SU-DHL-6 (cell line): ENCODE results near the gene SIDT2.

Experiments
- H2AFZ ChIP-seq: fragments of 200-600 bp; sonication (generic); 2 replicates; pipeline ENCODE4 v1.6.1; 2014; ENCODE audit warnings: low read depth, mild to moderate bottlenecking, moderate library complexity, mixed read lengths, antibody characterized with exemption, low read length; ENCODE audit not compliant: severe bottlenecking
- H3F3A ChIP-seq: fragments of 200-600 bp; shearing (Covaris generic); 2 replicates; pipeline ENCODE4 v1.6.0; 2016; ENCODE audit warnings: antibody characterized with exemption, mild to moderate bottlenecking; ENCODE audit not compliant: insufficient read depth
- H3K27ac ChIP-seq: fragments of 200-600 bp; sonication (generic); 2 replicates; pipeline ENCODE4 v1.5.1; 2016; ENCODE audit warnings: low read depth, mild to moderate bottlenecking, low read length, moderate library complexity, mixed read lengths
- H3K27me3 ChIP-seq: fragments of 200-600 bp; sonication (generic), shearing (Covaris generic); 2 replicates; pipeline ENCODE4 v1.6.0; 2014; ENCODE audit warnings: mild to moderate bottlenecking, low read length
- H3K36me3 ChIP-seq: fragments of 200-600 bp; sonication (generic); 2 replicates; pipeline ENCODE4 v1.6.1; 2014; ENCODE audit warnings: mild to moderate bottlenecking, low read length, mixed read lengths
- H3K4me2 ChIP-seq: fragments of 300-600, 200-600 bp; shearing (Covaris generic), sonication (generic); 2 replicates; pipeline ENCODE4 v1.6.0; 2014; ENCODE audit warnings: low read length, low read depth, mild to moderate bottlenecking; ENCODE audit not compliant: poor library complexity, severe bottlenecking
- H3K4me3 ChIP-seq: fragments of 200-600 bp; sonication (generic); 2 replicates; pipeline ENCODE4 v1.5.1; 2014; ENCODE audit warnings: antibody characterized with exemption, low read length, mild to moderate bottlenecking, mixed read lengths; ENCODE audit not compliant: insufficient read depth, poor library complexity, severe bottlenecking
- H3K79me2 ChIP-seq: fragments of 200-600 bp; sonication (generic); 2 replicates; pipeline ENCODE4 v1.6.1; 2014; ENCODE audit warnings: mild to moderate bottlenecking, low read length, moderate library complexity; ENCODE audit not compliant: insufficient read depth
- H3K9ac ChIP-seq: fragments of 200-600 bp; sonication (generic); 2 replicates; pipeline ENCODE4 v1.7.0; 2014; ENCODE audit warnings: mild to moderate bottlenecking, low read length
- H3K9me2 ChIP-seq: fragments of 200-600 bp; sonication (generic); replicated peaks from 2 replicates; pipeline ENCODE4 v1.6.1; 2014; ENCODE audit warnings: low read length; ENCODE audit not compliant: insufficient read depth
- H3K9me3 ChIP-seq: fragments of 200-600 bp; sonication (generic); 2 replicates; pipeline ENCODE4 v1.6.1; 2014; ENCODE audit warnings: low read length, mixed read lengths; ENCODE audit not compliant: insufficient read depth
- H4K20me1 ChIP-seq: fragments of 200-600 bp; sonication (generic); 2 replicates; pipeline ENCODE4 v1.6.1; 2014; ENCODE audit warnings: low read depth, mild to moderate bottlenecking, antibody characterized with exemption, low read length, moderate library complexity, mixed read lengths
- CTCF ChIP-seq: fragments of 200-600 bp; sonication (generic); IDR thresholded peaks from one replicate; pipeline ENCODE4 v1.5.1; 2017; ENCODE audit warnings: antibody characterized with exemption, mild to moderate bottlenecking, low read length, moderate library complexity; ENCODE audit not compliant: insufficient read depth, poor library complexity, severe bottlenecking
- EZH2phosphoT487 ChIP-seq: fragments of 200-600 bp; sonication (generic), shearing (Covaris generic); conservative IDR thresholded peaks from 2 replicates; pipeline ENCODE4 v1.6.1; 2018; ENCODE audit warnings: mild to moderate bottlenecking, antibody characterized with exemption, low read length, moderate library complexity, mixed read lengths

Gene SIDT2

GRCh38 chr11:117202386-117203068 is 24.0 kb downstream of the SIDT2 start:
- Histone ChIP-seq H3K9me3 (no peaks in the 10 kb centered on the region), H3K36me3 (no peaks in the 10 kb centered on the region), H2AFZ (no peak overlapping the region), H3F3A (no peaks in the 10 kb centered on the region), H4K20me1 (no peaks in the 10 kb centered on the region), H3K9ac (no peak overlapping the region), H3K27me3 (no peaks in the 10 kb centered on the region), H3K27ac (no peak overlapping the region), H3K4me2 (no peak overlapping the region), H3K79me2 (no peaks in the 10 kb centered on the region), H3K4me3 (no peak overlapping the region), H3K9me2 (no peaks in the 10 kb centered on the region)
- TF ChIP-seq EZH2phosphoT487 (no peak), CTCF (no peak)

DNA sequence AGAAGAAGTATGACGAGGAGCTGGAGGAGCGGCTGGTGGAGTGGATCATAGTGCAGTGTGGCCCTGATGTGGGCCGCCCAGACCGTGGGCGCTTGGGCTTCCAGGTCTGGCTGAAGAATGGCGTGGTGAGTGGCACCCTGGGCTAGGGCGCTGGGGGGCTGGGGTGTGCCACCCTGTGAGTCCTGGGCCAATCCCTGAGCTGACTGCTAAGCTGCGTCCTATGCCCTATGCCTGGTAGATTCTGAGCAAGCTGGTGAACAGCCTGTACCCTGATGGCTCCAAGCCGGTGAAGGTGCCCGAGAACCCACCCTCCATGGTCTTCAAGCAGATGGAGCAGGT is 24.5 kb downstream of the SIDT2 start:
- Histone ChIP-seq H3K9me2 (no peaks in the 10 kb centered on the region), H3F3A (no peaks in the 10 kb centered on the region), H4K20me1 (no peaks in the 10 kb centered on the region), H3K27me3 (no peaks in the 10 kb centered on the region), H3K4me3 (no peak overlapping the region), H3K9ac (no peak overlapping the region), H3K79me2 (no peaks in the 10 kb centered on the region), H3K9me3 (no peaks in the 10 kb centered on the region), H3K27ac (no peak overlapping the region), H2AFZ (no peak overlapping the region), H3K36me3 (no peaks in the 10 kb centered on the region), H3K4me2 (no peak overlapping the region)
- TF ChIP-seq CTCF (no peak), EZH2phosphoT487 (no peak)

GRCh38 chr11:117204283-117205080 is 25.9 kb downstream of the SIDT2 start:
- Histone ChIP-seq H4K20me1 (no peaks in the 10 kb centered on the region), H3K27me3 (no peaks in the 10 kb centered on the region), H3K4me2 (no peak overlapping the region), H3K4me3 (no peak overlapping the region), H3F3A (no peaks in the 10 kb centered on the region), H3K9ac (no peak overlapping the region), H2AFZ (no peak overlapping the region), H3K36me3 (no peaks in the 10 kb centered on the region), H3K27ac (no peak overlapping the region), H3K9me2 (no peaks in the 10 kb centered on the region), H3K9me3 (no peaks in the 10 kb centered on the region), H3K79me2 (no peaks in the 10 kb centered on the region)
- TF ChIP-seq EZH2phosphoT487 (no peak), CTCF (no peak)
